ENCODE results near the gene TUSC2.

The TUSC2 gene, protein sequence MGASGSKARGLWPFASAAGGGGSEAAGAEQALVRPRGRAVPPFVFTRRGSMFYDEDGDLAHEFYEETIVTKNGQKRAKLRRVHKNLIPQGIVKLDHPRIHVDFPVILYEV
- 19.9 to 25.1 reads per million in 2 donors for total RNA-seq

- peak; percentile 78 for DNase-seq
Measured at GRCh38 chr3:50327943-50328691, at the start of gene TUSC2. Gene TUSC2, minus strand, starts transcription at chr3:50328223. Its CDS starts 124 bp downstream, at chr3:50328099.

DNA sequence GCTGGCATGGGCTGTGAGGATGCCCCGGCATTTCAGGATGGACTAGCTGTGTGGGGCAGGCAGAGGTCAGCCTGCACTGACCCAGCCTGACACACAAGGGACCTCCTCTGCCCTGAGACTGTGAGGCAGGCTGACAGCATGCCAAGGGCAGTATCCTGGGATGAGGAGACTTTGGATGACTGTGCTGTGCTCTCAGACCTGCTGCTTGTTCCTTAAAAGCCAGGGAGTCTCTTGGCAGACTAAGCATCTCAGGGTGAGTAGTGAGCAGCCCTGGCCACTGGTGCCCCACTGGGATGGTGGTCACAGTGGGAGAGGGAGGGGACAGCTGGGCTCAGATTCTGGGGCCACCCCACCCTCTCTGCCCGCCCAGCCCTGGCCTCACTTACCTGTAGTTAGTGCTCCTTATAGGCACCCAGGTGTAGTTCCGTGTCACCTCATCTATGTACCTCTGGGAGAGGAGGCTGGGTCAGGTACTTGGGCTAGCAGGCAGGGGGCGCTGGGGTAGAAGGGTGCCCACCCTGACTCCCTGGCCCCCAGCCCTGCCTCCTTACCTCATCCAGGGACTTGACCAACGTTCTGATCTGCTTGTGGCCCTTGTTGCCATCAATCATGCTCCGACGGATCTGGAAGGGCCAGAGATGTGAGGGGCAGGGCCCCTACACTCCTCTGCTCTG, 47.4 kb upstream of the TUSC2 start:
- DNase-seq: no peak

- peak; percentile 13 for DNase-seq
Measured at GRCh38 chr3:50374363-50375257, 46.6 kb upstream of the TUSC2 start.

DNA sequence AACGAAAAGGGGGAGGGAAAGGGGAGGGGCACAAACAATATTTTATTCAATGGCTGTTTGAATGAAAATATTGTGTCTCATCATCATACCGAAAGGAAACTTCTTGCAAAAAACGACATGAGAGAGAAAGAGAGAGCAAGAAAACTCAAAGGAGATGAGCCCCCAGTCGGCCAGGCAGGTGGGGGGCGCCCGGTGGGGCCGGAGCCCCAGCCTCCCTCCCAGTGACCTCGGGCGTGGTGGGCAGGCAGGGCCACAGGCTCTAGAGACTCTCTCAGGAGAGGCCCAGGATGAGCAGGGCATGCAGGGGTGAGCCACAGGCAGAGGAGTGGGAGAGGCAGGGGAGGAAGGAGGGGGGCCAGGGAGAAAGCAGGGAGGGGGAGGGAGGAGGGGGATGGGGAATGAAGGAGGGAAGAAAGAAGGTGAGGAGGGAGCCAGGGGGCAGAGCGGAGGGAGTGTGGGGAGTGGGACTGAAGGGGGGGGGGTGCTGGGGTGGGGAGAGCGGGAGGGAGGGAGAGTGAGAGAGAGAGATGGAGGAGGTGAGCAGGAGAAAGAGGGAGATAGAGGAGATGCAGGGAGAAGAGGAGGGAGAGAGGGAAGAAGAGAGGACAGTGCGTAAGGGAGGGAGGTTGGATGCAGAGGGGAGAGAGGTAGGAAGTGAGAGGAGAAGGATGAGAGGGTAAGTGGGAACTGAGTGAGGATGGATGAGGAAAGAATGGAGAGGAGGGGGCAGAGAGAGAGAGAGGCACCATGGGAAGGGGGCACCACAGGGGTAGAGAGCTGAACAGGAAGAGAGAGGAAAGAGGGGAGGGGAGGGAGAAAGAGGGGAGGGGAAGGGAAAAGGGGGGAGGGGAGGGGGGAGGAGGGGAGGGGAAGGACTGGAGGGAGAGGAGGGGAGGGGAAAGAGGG, 45.4 kb upstream of the TUSC2 start:
- no peak for DNase-seq

DNA sequence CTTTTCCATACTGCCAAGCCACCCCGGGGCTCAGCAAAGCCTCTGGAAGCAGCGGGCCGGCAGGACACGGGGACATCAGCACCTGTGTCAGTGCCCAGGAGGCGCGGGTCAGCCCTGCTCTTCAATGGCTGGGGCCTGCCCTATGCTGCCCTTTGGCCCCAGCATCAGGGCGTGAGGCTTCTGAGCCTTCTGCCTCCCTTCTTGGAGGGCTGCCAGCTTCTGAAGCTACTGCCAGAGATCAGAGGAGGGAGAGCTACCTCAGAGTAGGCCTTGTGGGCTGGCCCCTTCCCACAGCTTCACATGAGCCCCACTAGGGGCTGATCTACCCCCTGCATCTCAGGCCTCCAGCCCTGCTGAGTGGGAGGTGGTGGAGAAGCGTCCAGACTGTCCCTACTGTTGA, 44.3 kb upstream of the TUSC2 start:
- peak; percentile 12 for DNase-seq

GRCh38 chr3:50371133-50371685, 43.2 kb upstream of the TUSC2 start:
- no peak for DNase-seq

DNA sequence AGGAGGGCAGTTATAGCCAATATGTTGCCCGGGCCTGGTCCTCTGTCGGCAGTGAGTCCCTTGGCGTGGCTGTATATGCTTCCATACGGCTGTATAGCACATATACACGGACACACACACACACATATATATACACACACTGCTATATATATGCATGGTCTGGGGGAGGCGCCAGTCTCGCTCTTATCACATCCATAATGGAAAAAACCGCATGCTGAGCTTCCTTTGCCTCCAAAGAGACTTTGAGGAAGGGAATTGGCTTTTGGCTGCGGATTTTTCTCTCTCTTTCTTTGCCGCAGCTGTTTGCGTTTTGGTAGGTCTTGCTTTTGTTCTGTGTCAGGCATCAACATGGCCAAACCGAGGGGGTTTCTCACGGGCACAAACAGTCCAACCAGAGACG, 42.6 kb upstream of the TUSC2 start:
- DNase-seq: no peak

GRCh38 chr3:50369012-50369670, 41.1 kb upstream of the TUSC2 start:
- DNase-seq: no peak

DNA sequence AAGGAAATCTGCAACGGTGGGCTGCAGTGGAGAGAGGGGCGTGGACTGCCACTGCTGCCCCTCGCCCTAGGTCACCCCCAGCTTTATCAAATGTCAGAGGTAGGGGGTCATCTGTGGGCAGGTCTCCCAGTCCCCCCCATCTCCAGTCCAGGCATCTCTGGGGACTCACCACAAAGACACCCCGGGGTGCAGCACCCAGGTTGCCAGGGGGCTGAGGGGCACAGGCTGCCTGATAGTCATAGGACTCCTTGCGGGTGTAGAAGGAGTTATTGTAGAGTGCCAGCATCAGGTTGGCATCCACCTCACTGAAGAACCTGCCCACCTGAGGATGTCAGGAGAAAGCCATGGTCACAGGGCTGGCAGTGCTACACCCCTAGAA, 37.8 kb upstream of the TUSC2 start:
- no peak for DNase-seq

GRCh38 chr3:50365080-50365841, 37.2 kb upstream of the TUSC2 start:
- peak; percentile 81 for DNase-seq

DNA sequence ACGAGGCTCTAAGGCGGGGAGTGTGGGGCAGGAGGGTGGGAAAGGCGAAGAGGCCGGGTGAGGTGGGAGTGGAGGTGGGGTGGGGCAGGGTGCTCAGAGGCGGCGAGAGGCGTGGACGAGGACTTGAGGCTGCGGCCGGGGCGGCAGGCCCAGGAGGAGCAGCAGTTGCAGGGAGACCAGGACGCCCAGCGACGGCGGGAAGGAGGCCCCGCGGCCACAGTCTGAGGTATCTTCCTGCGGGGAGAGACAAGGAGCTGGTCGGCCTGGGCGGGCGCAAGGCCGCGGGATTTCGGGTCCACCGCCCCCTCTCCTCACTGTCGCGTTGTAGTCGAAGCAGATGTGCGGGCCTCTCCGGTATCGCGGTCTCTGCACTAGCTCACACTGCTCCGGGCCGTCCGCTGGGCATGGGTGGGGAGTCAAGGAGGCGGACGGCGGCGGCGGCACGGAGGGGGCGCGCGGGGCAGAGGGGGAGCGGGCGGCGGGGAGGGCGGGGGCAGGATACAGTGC, 36.6 kb upstream of the TUSC2 start:
- DNase-seq: peak; percentile 30

DNA sequence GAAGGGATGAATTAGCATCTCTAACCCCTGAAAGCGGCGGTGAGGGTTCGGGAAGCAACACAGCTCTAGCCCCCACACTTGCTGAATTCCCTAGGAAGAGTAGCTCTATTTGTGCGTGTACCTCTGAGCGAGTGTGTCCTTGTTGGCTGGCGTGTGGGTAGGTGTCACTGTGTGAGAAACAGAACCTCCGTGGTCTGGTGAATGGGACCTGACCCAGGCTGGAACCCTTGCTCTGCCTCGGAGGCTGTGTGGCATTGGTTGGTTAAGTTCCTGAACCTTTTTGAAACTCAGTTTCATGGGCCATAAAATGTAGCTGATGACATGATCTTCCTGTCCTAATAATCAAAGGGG, 31.7 kb upstream of the TUSC2 start:
- DNase-seq: no peak

- DNase-seq: peak; percentile 81
Measured at GRCh38 chr3:50358911-50359759, 31.1 kb upstream of the TUSC2 start, which contains the start of gene TMEM115. Gene TMEM115, minus strand, starts transcription at chr3:50359521. Its CDS starts 458 bp downstream, at chr3:50359063.

GRCh38 chr3:50358355-50358910, 30.4 kb upstream of the TUSC2 start:
- DNase-seq: no peak

- DNase-seq: no peak
Measured at GRCh38 chr3:50357481-50357880, 29.5 kb upstream of the TUSC2 start.

DNA sequence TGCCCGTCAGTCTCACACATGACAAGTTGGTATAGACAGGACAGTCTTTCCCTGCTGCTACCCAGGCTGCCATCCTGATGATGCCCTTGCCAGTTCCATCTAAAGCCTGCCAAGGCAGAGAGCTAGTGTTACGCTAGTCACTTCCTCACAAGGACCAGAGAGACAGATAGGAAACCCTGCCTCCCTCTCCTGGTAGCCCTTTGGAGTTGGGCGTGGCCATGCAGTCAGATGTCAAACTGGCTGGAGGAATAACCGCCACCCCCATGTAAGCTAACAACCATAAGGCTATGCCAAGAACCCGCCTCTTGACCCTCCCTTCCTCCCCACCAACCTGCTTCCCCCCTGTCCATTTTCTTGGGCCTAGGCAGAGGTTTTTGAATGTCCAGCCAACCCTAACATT, 28.5 kb upstream of the TUSC2 start:
- DNase-seq: no peak

DNA sequence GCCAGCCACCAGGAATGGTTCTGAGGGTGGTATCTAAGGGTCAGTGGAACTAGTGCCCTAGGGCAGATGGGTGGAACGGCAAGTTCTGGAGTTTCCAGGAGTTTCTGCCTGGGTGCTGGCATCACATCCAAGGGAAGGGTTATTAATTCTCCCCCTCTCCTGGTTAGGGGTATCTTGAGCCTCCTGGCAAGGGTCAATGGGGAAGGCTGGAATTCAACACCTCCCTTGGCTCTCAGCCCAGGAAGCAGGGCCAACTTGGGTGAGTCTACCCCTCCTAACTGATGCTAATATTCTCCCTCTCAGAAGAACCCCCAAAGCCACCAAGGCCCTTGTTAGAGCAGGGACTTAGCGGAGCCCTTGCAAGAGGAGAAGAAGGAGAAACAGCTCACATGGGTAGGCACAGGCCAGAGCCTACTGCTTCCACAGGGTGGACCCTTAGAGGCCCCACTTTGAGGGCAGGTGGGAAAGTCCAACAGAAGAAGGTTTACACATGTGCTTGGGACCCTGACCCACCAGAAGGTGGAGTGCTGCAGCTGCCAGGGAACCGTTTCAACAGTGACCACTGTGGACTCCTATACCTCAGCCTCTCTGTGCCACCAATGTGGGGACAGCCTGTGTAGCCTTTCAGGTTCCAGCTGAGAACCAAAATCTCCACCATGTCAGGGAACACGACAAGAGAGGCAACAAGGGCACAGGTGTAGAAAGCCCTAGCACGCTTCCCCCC, 28.0 kb upstream of the TUSC2 start:
- no peak for DNase-seq

- no peak for DNase-seq
Measured at GRCh38 chr3:50354850-50355249, 26.8 kb upstream of the TUSC2 start.

Measured in activated gamma-delta T cell (primary cell).